GM12872 (cell line): Measurements from ENCODE around the gene GRAMD4.

Source experiments
- TF ChIP-seq, protein P1 (sequence below): IDR thresholded peaks from 3 replicates; pipeline ENCODE4 v1.5.1; 2011; ENCODE audit warnings: low read depth, mild to moderate bottlenecking, low read length, moderate library complexity; ENCODE audit not compliant: insufficient read depth

The GRAMD4 gene

DNA sequence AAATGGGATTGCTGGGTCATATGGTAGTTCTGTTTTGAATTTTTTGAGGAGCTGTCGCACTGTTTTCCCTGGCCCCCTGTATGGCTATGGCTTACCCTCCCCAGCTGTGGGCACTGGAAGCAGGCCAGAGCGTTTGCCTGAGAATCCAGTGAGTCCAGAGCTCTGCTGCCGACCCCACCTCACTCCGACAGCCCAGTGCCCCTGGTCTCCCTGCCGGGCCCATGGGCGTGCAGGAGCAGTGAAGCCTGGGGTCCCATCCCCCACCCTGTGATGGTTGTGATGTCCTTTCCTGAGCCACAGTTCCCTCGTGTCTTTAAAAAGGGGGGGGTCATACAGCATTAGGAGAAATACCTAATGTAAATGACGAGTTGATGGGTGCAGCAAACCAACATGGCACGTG, 13.3 kb upstream of the GRAMD4 start:
- TF ChIP-seq, protein P1, sequence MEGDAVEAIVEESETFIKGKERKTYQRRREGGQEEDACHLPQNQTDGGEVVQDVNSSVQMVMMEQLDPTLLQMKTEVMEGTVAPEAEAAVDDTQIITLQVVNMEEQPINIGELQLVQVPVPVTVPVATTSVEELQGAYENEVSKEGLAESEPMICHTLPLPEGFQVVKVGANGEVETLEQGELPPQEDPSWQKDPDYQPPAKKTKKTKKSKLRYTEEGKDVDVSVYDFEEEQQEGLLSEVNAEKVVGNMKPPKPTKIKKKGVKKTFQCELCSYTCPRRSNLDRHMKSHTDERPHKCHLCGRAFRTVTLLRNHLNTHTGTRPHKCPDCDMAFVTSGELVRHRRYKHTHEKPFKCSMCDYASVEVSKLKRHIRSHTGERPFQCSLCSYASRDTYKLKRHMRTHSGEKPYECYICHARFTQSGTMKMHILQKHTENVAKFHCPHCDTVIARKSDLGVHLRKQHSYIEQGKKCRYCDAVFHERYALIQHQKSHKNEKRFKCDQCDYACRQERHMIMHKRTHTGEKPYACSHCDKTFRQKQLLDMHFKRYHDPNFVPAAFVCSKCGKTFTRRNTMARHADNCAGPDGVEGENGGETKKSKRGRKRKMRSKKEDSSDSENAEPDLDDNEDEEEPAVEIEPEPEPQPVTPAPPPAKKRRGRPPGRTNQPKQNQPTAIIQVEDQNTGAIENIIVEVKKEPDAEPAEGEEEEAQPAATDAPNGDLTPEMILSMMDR = no peak

DNA sequence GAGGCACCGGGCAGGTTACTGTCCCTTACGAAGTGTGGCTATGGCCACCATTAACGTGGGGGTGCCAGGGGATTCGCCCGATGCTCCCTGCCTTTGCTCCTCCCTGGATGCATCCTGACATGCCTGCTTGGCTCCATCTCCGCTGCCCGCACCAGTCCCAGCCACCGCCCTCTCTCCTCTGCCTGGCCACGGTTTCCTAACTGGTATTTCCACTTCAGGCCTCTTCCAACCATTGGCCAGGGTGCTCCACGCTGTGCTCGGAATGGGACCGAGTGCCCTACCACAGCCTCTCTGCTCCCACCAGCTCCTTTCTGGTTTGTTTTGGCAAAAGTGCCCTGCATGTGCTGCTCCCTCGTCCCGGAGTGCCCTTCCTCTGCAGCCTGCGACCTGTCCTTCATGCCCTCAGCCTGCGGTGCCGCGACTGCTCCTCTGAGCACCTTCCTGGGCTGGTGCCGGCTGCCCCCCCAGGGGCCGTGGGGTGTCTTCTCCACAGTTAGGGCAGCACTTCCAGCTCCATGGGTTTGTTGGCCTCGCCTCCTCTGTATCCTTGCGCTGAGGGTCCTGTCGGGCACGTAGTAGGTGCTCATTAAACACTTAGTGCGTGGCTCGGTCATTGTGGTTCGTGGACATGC, 12.6 kb upstream of the GRAMD4 start:
- TF ChIP-seq, protein P1 = no peak

DNA sequence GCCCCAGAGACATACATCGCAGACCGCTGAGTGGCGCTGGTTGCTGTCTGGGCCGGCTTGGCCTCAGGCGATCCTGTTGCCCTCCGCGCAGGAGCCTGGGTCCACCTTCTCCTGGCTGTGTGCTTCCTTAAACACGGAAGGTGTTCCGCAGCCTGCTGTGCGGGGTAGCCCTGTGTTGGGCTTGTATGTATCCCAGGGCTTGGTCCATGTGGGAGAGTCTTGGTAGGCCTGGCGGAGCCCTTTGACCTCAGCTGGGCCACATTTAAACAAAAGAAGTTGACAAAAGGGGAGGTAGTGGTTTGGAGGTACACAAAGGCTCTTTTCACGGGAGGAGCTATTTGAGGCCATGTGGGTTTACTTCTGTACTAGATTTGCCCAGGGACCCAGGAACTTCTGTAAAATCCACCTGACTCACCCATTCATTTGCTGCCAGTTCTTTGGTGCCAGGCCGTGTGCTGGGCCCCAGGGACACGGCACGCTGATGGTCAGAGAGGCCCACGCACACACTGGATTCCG, 11.0 kb upstream of the GRAMD4 start:
- TF ChIP-seq, protein P1 = no peak

DNA sequence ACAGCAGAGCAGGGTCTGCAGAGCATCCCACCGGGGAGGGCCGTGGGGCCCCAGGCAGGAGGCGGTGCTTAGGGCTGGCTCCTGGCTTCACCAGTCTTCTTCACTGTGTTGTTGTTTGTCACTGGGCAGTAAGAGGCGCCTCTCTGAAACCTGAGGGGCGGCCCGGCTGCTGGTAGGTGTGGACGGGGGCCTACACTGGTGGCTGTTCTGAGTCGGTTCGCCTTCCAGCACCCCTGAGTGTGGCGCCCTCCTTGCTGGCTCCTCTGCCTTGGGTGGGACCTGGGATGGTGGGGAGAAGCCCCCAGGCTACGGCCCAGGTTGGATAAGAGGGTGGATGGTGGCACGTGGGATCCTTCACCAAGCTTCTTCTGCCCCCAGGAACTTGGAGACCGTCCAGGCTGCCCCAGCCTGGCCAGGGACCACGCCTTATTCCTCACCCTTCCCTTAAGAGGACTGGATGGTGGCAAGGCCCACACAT, 10.4 kb upstream of the GRAMD4 start:
- TF ChIP-seq, protein P1 = no peak

DNA sequence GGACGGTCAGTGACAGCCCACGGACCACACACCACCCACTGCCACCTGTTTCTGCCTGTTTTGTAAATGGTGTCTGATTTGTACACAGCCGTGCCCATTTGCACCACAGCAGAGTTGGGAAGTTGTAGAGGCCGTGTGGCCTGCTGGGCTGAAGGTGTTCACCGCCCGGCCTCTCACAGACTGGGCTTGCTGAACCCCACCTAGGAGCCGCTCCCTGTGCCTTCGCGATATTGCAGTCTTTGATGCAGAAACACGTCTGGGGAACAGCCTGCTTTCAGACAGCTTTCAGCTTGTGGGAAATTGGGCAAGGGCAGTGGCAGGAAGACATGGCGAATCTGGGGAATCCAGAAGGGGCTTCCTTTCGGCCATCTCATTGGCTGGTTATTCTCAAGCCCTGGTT, 9.8 kb upstream of the GRAMD4 start:
- TF ChIP-seq, protein P1 = no peak

DNA sequence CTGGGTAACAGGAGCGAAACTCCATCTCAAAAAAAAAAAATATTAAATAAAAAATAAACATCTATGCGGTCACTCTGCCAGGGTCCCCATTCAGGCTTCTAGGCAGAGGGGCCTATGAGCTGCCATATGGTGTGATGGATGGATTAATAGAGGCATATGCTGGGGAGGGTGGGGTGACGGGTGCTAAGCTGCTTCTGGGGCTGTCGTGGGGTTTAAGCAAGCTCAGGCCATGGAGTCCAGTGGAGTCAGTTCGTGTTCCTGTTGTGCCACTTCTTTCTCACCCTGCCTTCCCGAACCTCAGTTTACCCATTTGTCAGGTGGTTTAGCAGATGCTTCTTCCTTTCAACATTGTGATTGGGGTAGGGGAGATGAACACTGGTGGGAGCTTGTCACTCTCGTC, 9.0 kb upstream of the GRAMD4 start:
- TF ChIP-seq, protein P1 = no peak

DNA sequence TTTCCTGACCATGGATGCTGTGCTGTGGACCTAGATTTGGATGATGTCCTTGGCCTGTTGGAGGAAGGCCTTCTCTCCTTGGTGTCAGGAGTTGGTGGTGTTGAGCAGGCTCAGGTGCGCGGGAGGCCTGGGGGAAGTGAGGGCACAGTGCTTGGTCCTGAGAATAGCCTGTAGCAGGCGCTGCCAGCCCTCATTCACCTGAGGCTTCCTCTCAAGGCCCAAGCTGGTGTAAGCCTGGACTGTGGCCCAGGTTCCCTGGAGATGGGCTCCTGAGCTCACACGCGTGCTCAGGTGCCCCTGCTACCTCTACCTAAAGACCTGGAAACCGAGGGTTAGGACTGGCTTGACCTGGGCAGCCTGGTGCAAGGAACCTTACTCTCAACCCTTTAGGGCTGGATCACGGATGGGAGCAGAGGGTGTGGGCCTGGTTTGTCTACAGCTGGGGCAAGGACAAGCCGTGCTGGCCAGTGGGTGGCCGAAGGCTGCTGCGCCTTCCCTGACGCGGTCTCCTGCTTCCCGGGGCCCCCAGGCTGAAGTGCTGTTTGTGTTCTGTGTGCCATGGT, 7.8 kb upstream of the GRAMD4 start:
- TF ChIP-seq, protein P1 = no peak
